ENCODE measurements around the gene CHRND. TPM values are rescaled to one million over a fixed set of nuclear protein-coding genes. Genes with fewer than 3 reads are reported as not detected.

The CHRND gene
- total and polyA plus RNA-seq, 2 of the 8 experiments (the other 6 are each of a cell fraction or from before 2014, with no cell fraction given), result 0.24 TPM; not detected in 1

DNA sequence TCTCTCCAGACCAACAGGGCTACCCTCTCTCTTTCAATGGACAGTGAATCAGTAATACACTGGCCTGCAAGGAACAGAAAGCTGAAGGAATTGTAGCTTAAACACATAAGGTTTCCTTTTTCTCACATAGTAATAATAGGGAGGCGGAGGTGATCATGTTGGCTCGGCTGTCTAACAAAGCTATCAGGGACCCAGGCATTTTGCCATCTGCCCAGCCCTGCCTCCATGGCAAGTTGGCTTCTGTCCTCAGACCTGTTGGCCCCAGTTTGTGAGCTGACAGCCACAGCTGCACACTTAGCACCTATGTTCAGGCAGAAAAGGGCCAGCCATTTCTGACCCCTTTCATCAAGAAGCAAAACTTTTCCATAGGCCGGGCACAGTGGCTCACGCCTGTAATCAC lies 11.5 kb downstream of the CHRND start (continued):
- TF ChIP-seq KDM4A (IDR thresholded peaks at IDR 0.05; ENCODE audit: low read depth, low read length, severe bottlenecking) (no peak), HDAC6 (IDR thresholded peaks at IDR 0.05; ENCODE audit: low read depth, low read length) (no peak), RAD21 (IDR thresholded peaks at IDR 0.05 in 1 of 2, conservative IDR thresholded peaks at IDR 0.05 in 1 of 2; ENCODE audit: low read depth in 2 of 2, low read length in 2 of 2) (no peak), SIN3A (conservative IDR thresholded peaks at IDR 0.05 in 1 of 2, IDR thresholded peaks at IDR 0.05 in 1 of 2; ENCODE audit: low read depth in 1 of 2, low read length in 2 of 2) (no peak)
- TF ChIP-seq, protein P1, sequence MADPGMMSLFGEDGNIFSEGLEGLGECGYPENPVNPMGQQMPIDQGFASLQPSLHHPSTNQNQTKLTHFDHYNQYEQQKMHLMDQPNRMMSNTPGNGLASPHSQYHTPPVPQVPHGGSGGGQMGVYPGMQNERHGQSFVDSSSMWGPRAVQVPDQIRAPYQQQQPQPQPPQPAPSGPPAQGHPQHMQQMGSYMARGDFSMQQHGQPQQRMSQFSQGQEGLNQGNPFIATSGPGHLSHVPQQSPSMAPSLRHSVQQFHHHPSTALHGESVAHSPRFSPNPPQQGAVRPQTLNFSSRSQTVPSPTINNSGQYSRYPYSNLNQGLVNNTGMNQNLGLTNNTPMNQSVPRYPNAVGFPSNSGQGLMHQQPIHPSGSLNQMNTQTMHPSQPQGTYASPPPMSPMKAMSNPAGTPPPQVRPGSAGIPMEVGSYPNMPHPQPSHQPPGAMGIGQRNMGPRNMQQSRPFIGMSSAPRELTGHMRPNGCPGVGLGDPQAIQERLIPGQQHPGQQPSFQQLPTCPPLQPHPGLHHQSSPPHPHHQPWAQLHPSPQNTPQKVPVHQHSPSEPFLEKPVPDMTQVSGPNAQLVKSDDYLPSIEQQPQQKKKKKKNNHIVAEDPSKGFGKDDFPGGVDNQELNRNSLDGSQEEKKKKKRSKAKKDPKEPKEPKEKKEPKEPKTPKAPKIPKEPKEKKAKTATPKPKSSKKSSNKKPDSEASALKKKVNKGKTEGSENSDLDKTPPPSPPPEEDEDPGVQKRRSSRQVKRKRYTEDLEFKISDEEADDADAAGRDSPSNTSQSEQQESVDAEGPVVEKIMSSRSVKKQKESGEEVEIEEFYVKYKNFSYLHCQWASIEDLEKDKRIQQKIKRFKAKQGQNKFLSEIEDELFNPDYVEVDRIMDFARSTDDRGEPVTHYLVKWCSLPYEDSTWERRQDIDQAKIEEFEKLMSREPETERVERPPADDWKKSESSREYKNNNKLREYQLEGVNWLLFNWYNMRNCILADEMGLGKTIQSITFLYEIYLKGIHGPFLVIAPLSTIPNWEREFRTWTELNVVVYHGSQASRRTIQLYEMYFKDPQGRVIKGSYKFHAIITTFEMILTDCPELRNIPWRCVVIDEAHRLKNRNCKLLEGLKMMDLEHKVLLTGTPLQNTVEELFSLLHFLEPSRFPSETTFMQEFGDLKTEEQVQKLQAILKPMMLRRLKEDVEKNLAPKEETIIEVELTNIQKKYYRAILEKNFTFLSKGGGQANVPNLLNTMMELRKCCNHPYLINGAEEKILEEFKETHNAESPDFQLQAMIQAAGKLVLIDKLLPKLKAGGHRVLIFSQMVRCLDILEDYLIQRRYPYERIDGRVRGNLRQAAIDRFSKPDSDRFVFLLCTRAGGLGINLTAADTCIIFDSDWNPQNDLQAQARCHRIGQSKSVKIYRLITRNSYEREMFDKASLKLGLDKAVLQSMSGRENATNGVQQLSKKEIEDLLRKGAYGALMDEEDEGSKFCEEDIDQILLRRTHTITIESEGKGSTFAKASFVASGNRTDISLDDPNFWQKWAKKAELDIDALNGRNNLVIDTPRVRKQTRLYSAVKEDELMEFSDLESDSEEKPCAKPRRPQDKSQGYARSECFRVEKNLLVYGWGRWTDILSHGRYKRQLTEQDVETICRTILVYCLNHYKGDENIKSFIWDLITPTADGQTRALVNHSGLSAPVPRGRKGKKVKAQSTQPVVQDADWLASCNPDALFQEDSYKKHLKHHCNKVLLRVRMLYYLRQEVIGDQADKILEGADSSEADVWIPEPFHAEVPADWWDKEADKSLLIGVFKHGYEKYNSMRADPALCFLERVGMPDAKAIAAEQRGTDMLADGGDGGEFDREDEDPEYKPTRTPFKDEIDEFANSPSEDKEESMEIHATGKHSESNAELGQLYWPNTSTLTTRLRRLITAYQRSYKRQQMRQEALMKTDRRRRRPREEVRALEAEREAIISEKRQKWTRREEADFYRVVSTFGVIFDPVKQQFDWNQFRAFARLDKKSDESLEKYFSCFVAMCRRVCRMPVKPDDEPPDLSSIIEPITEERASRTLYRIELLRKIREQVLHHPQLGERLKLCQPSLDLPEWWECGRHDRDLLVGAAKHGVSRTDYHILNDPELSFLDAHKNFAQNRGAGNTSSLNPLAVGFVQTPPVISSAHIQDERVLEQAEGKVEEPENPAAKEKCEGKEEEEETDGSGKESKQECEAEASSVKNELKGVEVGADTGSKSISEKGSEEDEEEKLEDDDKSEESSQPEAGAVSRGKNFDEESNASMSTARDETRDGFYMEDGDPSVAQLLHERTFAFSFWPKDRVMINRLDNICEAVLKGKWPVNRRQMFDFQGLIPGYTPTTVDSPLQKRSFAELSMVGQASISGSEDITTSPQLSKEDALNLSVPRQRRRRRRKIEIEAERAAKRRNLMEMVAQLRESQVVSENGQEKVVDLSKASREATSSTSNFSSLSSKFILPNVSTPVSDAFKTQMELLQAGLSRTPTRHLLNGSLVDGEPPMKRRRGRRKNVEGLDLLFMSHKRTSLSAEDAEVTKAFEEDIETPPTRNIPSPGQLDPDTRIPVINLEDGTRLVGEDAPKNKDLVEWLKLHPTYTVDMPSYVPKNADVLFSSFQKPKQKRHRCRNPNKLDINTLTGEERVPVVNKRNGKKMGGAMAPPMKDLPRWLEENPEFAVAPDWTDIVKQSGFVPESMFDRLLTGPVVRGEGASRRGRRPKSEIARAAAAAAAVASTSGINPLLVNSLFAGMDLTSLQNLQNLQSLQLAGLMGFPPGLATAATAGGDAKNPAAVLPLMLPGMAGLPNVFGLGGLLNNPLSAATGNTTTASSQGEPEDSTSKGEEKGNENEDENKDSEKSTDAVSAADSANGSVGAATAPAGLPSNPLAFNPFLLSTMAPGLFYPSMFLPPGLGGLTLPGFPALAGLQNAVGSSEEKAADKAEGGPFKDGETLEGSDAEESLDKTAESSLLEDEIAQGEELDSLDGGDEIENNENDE (IDR thresholded peaks at IDR 0.05; ENCODE audit: insufficient replicate concordance, low read length), result no peak
